ENCODE measurements around the gene GEMIN4.
"Not testable (repeated sequence)": the region's sequence is repeated elsewhere in the genome, so short reads cannot be mapped to it uniquely, and the experiment has no call there.

Gene GEMIN4

DNA sequence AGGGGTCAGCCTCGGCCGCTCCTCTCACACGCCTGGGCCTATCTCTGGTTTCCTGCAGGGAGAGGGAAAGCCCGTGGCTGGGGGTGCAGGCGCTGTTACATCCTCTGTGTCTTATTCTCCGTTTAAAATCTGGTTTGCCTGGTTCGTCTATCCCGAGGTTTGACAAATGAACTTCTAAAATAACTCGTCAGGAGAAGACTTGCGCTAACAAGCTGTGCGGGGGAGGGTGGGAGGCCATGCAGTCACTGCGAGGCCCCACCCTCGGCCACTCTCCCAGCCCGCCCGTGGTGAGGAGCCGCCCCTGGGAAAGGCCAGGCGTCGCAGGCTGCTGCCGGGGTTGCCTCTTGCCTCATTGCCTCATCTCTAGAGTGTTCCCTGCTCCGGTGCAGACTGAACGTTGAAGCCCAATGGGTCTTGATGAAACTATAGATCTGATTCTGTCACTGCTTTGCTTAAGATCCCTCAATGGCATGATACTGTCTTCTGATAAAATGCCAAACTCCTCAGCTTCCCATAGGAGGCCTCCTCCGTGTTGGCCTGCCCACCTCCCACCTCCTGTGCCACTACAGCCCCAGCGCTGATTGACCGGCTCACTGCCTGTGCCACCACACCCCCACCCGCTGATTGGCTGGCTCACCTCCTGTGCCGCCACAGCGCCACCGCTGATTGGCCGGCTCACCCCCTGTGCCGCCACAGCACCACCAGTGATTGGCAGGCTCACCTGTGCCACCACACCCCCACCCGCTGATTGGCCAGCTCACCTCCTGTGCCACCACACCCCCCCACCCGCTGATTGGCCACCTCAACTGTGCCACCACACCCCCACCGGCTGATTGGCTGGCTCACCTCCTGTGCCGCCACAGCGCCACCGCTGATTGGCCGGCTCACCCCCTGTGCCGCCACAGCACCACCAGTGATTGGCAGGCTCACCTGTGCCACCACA, 38.1 kb upstream of the GEMIN4 start:
- DNase-seq (ENCODE audit: low spot score); H3K9me3 Mint-ChIP-seq; H3K4me1 Mint-ChIP-seq (ENCODE audit: low read depth); H3K27me3 Mint-ChIP-seq (ENCODE audit: low read depth); H3K27ac Mint-ChIP-seq; H3K4me3 Mint-ChIP-seq: not testable (repeated sequence)
- H3K36me3 Mint-ChIP-seq (ENCODE audit: low read depth), result peaks cover 29% of the 10 kb centered on the region

- Mint-ChIP-seq H3K27me3 (ENCODE audit: low read depth) (no peaks in the 10 kb centered on the region), H3K36me3 (ENCODE audit: low read depth) (peaks cover 29% of the 10 kb centered on the region)
Observed at GRCh38 chr17:789160-789840, 37.2 kb upstream of the GEMIN4 start.

GRCh38 chr17:788551-788950, 36.5 kb upstream of the GEMIN4 start:
- no peaks in the 10 kb centered on the region for H3K27me3 Mint-ChIP-seq (ENCODE audit: low read depth)
- DNase-seq (ENCODE audit: low spot score), result no peak
- H3K36me3 Mint-ChIP-seq (ENCODE audit: low read depth), result peaks cover 33% of the 10 kb centered on the region
- no peak overlapping the region for H3K27ac Mint-ChIP-seq
- H3K4me3 Mint-ChIP-seq, result no peak overlapping the region
- no peaks in the 10 kb centered on the region for H3K9me3 Mint-ChIP-seq
- H3K4me1 Mint-ChIP-seq (ENCODE audit: low read depth), result peaks cover 11% of the 10 kb centered on the region

More at GRCh38 chr17:789160-789840, 37.2 kb upstream of the GEMIN4 start:
- no peak for DNase-seq (ENCODE audit: low spot score)
- Mint-ChIP-seq H3K9me3 (no peaks in the 10 kb centered on the region), H3K4me3 (no peak overlapping the region), H3K27ac (no peak overlapping the region), H3K4me1 (ENCODE audit: low read depth) (peaks cover 6% of the 10 kb centered on the region)

- peaks cover 14% of the 10 kb centered on the region for H3K4me1 Mint-ChIP-seq (ENCODE audit: low read depth)
Observed at GRCh38 chr17:787641-788221, 35.7 kb upstream of the GEMIN4 start.

DNA sequence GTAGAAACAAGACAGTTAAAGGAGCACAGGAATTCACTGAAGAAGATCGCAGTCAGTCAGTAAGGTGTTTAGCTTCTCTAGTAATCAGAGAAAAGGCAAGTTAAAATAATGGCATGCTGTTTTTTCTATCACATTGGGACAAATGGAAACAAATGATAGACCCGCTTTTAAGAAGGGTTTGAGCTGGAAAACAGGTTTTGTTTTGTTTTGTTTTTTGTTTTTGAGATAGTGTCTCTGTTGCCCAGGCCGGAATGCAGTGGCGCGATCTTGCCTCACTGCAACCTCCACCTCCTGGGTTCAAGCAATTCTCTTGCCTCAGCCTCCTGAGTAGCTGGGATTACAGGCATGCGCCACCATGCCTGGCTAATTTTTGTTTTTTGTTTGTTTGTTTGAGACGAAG, 33.8 kb upstream of the GEMIN4 start:
- H3K36me3 Mint-ChIP-seq (ENCODE audit: low read depth), result peaks cover 26% of the 10 kb centered on the region
- H3K27me3 Mint-ChIP-seq (ENCODE audit: low read depth); H3K9me3 Mint-ChIP-seq; DNase-seq (ENCODE audit: low spot score); H3K4me3 Mint-ChIP-seq; H3K27ac Mint-ChIP-seq: not testable (repeated sequence)
- peaks cover 22% of the 10 kb centered on the region for H3K4me1 Mint-ChIP-seq (ENCODE audit: low read depth)

More at GRCh38 chr17:787641-788221, 35.7 kb upstream of the GEMIN4 start:
- no peaks in the 10 kb centered on the region for H3K9me3 Mint-ChIP-seq
- H3K4me3 Mint-ChIP-seq, result no peak overlapping the region
- H3K27me3 Mint-ChIP-seq (ENCODE audit: low read depth), result no peaks in the 10 kb centered on the region
- no peak for DNase-seq (ENCODE audit: low spot score)
- H3K36me3 Mint-ChIP-seq (ENCODE audit: low read depth), result peaks cover 35% of the 10 kb centered on the region
- H3K27ac Mint-ChIP-seq, result no peak overlapping the region

DNA sequence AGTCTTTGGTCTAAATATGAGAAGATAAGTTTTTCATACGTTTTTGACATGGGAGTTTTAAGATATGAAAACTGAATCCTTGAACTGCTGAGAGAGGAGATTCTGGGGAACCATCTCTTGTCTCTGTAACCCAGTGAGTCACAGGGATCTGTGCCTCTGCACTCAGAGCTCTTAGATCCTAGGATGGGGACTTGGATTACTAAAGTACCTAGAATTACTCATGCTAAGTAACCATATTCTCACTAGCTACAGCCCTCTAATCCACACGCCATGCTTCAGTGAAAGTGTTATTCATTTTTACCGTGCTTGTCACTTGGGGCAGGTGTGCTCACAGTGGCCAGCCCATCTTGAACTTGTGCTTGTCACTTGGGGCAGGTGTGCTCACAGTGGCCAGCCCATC, 32.1 kb upstream of the GEMIN4 start:
- Mint-ChIP-seq H3K27ac (peak overlapping the region; percentile 27), H3K4me1 (ENCODE audit: low read depth) (peaks cover 25% of the 10 kb centered on the region), H3K4me3 (peak overlapping the region; percentile 49), H3K9me3 (no peaks in the 10 kb centered on the region), H3K36me3 (ENCODE audit: low read depth) (peaks cover 23% of the 10 kb centered on the region), H3K27me3 (ENCODE audit: low read depth) (peaks cover 2% of the 10 kb centered on the region)
- no peak for DNase-seq (ENCODE audit: low spot score)

GRCh38 chr17:781805-782731, 30.0 kb upstream of the GEMIN4 start, which contains the start of the genes GLOD4 and MRM3:
Gene GLOD4, minus strand, starts transcription at chr17:782280. Its CDS starts 25 bp downstream, at chr17:782255.
Gene MRM3, plus strand, starts transcription at chr17:782353. Its CDS starts 26 bp downstream, at chr17:782379.
- DNase-seq (ENCODE audit: low spot score), result peak; percentile 95
- H3K9me3 Mint-ChIP-seq, result no peaks in the 10 kb centered on the region
- peaks cover 25% of the 10 kb centered on the region for H3K4me1 Mint-ChIP-seq (ENCODE audit: low read depth)
- H3K36me3 Mint-ChIP-seq (ENCODE audit: low read depth), result peaks cover 24% of the 10 kb centered on the region
- peak within 1 kb of the TSS; percentile 96 for H3K27ac Mint-ChIP-seq
- H3K27me3 Mint-ChIP-seq (ENCODE audit: low read depth), result peaks cover 2% of the 10 kb centered on the region
- peak within 1 kb of the TSS; percentile 98 for H3K4me3 Mint-ChIP-seq

DNA sequence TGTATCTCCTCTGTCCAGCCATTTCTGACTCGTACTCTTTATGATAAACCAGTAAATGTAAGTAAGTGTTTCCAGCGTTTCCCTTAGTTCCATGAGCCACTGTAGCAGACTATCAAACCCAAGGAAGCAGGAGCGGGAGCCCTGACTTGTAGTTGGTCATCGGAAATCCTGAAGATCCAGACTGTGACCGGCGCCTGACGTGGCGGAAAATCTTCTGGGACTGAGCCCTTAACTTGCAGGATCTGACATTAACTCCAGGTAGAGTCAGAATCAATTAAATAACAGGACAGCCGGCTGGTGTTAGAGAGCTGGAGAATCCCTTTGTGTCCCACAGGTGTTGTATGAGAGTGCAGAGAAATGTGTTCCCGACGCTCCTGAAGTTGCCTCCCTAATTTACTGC, 26.0 kb upstream of the GEMIN4 start:
- H3K9me3 Mint-ChIP-seq, result no peaks in the 10 kb centered on the region
- no peak for DNase-seq (ENCODE audit: low spot score)
- peaks cover 23% of the 10 kb centered on the region for H3K4me1 Mint-ChIP-seq (ENCODE audit: low read depth)
- peaks cover 48% of the 10 kb centered on the region for H3K36me3 Mint-ChIP-seq (ENCODE audit: low read depth)
- H3K27me3 Mint-ChIP-seq (ENCODE audit: low read depth), result peaks cover 2% of the 10 kb centered on the region
- H3K27ac Mint-ChIP-seq, result no peak overlapping the region
- no peak overlapping the region for H3K4me3 Mint-ChIP-seq

DNA sequence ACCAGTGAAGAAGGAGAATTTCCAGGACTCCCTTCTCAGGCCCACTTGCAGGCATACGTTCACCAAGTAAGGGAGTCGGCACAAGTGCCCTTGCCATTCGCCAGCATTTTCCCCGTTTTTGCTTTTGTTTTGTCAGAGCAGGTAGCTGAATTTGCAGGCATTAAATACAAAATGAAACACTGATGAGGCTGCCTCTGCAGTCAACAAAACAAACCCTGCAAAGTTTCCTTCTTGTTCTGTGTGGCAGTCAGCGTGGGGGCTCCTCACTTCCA, 22.2 kb upstream of the GEMIN4 start:
- no peak overlapping the region for H3K4me3 Mint-ChIP-seq
- H3K27ac Mint-ChIP-seq, result no peak overlapping the region
- H3K4me1 Mint-ChIP-seq (ENCODE audit: low read depth), result peaks cover 10% of the 10 kb centered on the region
- DNase-seq (ENCODE audit: low spot score), result no peak
- H3K9me3 Mint-ChIP-seq, result no peaks in the 10 kb centered on the region
- H3K27me3 Mint-ChIP-seq (ENCODE audit: low read depth), result no peaks in the 10 kb centered on the region
- H3K36me3 Mint-ChIP-seq (ENCODE audit: low read depth), result peaks cover 65% of the 10 kb centered on the region

- Mint-ChIP-seq H3K27me3 (ENCODE audit: low read depth) (no peaks in the 10 kb centered on the region), H3K9me3 (no peaks in the 10 kb centered on the region), H3K36me3 (ENCODE audit: low read depth) (peaks cover 70% of the 10 kb centered on the region), H3K4me1 (ENCODE audit: low read depth) (peaks cover 10% of the 10 kb centered on the region), H3K4me3 (no peak overlapping the region), H3K27ac (no peak overlapping the region)
- peak; percentile 25 for DNase-seq (ENCODE audit: low spot score)
Observed at GRCh38 chr17:773467-774312, 21.6 kb upstream of the GEMIN4 start.

- Mint-ChIP-seq H3K27ac (no peak overlapping the region), H3K4me1 (ENCODE audit: low read depth) (peaks cover 10% of the 10 kb centered on the region), H3K36me3 (ENCODE audit: low read depth) (peaks cover 67% of the 10 kb centered on the region), H3K4me3 (no peak overlapping the region), H3K27me3 (ENCODE audit: low read depth) (no peaks in the 10 kb centered on the region), H3K9me3 (no peaks in the 10 kb centered on the region)
- DNase-seq (ENCODE audit: low spot score), result no peak
Observed at GRCh38 chr17:773016-773415, 21.0 kb upstream of the GEMIN4 start.

- Mint-ChIP-seq H3K27me3 (ENCODE audit: low read depth) (no peaks in the 10 kb centered on the region), H3K27ac (no peak overlapping the region), H3K36me3 (ENCODE audit: low read depth) (peaks cover 57% of the 10 kb centered on the region), H3K4me1 (ENCODE audit: low read depth) (no peaks in the 10 kb centered on the region), H3K4me3 (no peak overlapping the region), H3K9me3 (no peaks in the 10 kb centered on the region)
- DNase-seq (ENCODE audit: low spot score), result no peak
Observed at GRCh38 chr17:767076-767475, 15.0 kb upstream of the GEMIN4 start.

- H3K36me3 Mint-ChIP-seq (ENCODE audit: low read depth), result peaks cover 48% of the 10 kb centered on the region
- H3K27me3 Mint-ChIP-seq (ENCODE audit: low read depth), result no peaks in the 10 kb centered on the region
- no peak overlapping the region for H3K4me3 Mint-ChIP-seq
- no peak for DNase-seq (ENCODE audit: low spot score)
- no peaks in the 10 kb centered on the region for H3K4me1 Mint-ChIP-seq (ENCODE audit: low read depth)
- H3K27ac Mint-ChIP-seq, result no peak overlapping the region
- H3K9me3 Mint-ChIP-seq, result no peaks in the 10 kb centered on the region
Observed at GRCh38 chr17:760371-760770, 8.3 kb upstream of the GEMIN4 start.
